BJ (cell line): ENCODE data around the gene TNRC6B. TPM values are rescaled to one million over a fixed set of nuclear protein-coding genes. Genes with fewer than 3 reads are reported as not detected.

ENCODE experiments used
- CTCF ChIA-PET: fragments of 350-600 bp; formaldehyde crosslinking; extraction: SDS; loops from one replicate; lab custom pipeline; 2021; ENCODE audit warnings: antibody characterized with exemption, inconsistent platforms; lab: Yijun Ruan, JAX
- POLR2A ChIA-PET: fragments of 300-600 bp; sonication (Branson Sonifier 250); formaldehyde crosslinking; extraction: SDS; loops from one replicate; lab custom pipeline; 2021; ENCODE audit warnings: antibody characterized with exemption; lab: Charles Lee
- DNase-seq: peaks from one replicate; pipeline ENCODE4 v3.0.0-alpha.2; 2011; ENCODE audit warnings: low read depth
- H3K27me3 ChIP-seq: 2 replicates; pipeline ENCODE4 v1.6.0; 2011; ENCODE audit warnings: low read length; ENCODE audit not compliant: control insufficient read depth, insufficient read depth
- H3K36me3 ChIP-seq: 2 replicates; pipeline ENCODE4 v1.5.1; 2011; ENCODE audit warnings: low read length; ENCODE audit not compliant: control insufficient read depth, insufficient read depth
- H3K4me3 ChIP-seq: 2 replicates; pipeline ENCODE4 v1.5.1; 2011; ENCODE audit warnings: low read depth, mild to moderate bottlenecking, control low read depth, low read length
- polyA plus RNA-seq: library from polyadenylated mRNA; depleted of rRNA; stranded (reverse); fragments of >200 nt; gene quantifications from 2 replicates; pipeline ENCODE4 v1.2.3, GENCODE V29; 2011
- TF ChIP-seq, protein P1 (sequence below): IDR thresholded peaks from 2 replicates; pipeline ENCODE4 v1.5.1; 2011; ENCODE audit warnings: low read depth, mild to moderate bottlenecking, control low read depth, inconsistent platforms, low read length, moderate library complexity; ENCODE audit not compliant: insufficient read depth

Gene TNRC6B
- polyA plus RNA-seq, 1 experiment, result 8.0 TPM

GRCh38 chr22:40367342-40367741 lies 189.6 kb downstream of the TNRC6B start:
- CTCF ChIA-PET, result no interaction called here
- TF ChIP-seq, protein P1, sequence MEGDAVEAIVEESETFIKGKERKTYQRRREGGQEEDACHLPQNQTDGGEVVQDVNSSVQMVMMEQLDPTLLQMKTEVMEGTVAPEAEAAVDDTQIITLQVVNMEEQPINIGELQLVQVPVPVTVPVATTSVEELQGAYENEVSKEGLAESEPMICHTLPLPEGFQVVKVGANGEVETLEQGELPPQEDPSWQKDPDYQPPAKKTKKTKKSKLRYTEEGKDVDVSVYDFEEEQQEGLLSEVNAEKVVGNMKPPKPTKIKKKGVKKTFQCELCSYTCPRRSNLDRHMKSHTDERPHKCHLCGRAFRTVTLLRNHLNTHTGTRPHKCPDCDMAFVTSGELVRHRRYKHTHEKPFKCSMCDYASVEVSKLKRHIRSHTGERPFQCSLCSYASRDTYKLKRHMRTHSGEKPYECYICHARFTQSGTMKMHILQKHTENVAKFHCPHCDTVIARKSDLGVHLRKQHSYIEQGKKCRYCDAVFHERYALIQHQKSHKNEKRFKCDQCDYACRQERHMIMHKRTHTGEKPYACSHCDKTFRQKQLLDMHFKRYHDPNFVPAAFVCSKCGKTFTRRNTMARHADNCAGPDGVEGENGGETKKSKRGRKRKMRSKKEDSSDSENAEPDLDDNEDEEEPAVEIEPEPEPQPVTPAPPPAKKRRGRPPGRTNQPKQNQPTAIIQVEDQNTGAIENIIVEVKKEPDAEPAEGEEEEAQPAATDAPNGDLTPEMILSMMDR, result no peak
- Histone ChIP-seq H3K36me3 (peaks cover 13% of the 10 kb centered on the region), H3K27me3 (no peaks in the 10 kb centered on the region), H3K4me3 (no peak overlapping the region)
- POLR2A ChIA-PET, result no interaction called here
- no peak for DNase-seq

DNA sequence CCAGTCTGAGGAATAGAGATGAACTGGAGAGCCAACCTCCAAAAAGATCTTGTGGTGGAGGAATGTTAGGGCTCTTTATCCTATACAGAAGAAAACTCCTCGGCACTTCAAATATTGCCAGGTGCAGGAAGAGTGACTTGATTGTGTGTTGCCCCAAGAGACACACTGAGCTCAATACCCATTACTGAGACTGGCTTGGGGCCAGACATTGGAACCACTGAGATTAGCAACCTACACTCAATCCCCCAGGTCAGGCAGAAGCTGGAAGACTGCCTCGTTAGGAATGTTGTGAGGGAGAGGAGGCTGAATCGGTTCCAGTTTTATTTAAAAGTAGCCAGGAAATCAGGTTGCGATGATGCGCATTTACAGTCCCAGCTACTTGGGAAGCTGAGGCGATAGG lies 190.3 kb downstream of the TNRC6B start:
- TF ChIP-seq, protein P1, result no peak
- DNase-seq, result no peak
- no peaks in the 10 kb centered on the region for H3K27me3 ChIP-seq
- H3K36me3 ChIP-seq, result peaks cover 13% of the 10 kb centered on the region
- H3K4me3 ChIP-seq, result no peak overlapping the region
- POLR2A ChIA-PET, result no interaction called here
- CTCF ChIA-PET, result no interaction called here

- DNase-seq, result no peak
- TF ChIP-seq, protein P1, result no peak
- POLR2A ChIA-PET, result no interaction called here
- Histone ChIP-seq H3K36me3 (peaks cover 13% of the 10 kb centered on the region), H3K4me3 (no peak overlapping the region), H3K27me3 (no peaks in the 10 kb centered on the region)
- CTCF ChIA-PET, result no interaction called here
Observed at GRCh38 chr22:40368836-40369235, 191.1 kb downstream of the TNRC6B start.

DNA sequence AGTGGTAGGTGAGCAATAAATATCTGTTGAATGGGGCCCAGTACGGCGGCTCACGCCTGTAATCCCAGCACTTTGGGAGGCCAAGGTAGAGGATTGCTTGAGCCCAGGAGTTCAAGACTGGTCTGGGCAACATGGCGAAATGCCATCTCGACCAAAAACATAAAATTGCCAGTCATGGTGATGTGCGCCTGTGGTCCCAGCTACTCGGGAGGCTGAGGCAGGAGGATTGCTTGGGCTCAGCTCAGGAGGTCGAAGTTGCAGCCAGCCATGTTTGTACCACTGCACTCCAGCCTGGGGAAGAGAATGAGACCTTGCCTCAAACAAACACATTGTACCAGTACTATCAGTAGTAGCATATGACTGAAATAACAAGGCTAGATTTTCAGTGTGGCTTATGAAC lies 196.8 kb downstream of the TNRC6B start:
- 0 out of 2 replicates have a peak, but pooled peaks cover 2% of the 10 kb centered on the region for H3K36me3 ChIP-seq
- TF ChIP-seq, protein P1, result no peak
- no peak overlapping the region for H3K4me3 ChIP-seq
- ChIA-PET CTCF (interaction anchor here (0.9 to 1.0 kb wide), 2 partner anchors 9 to 27 kb away, joined by 3 read pairs; no protein-coding TSS in a partner anchor), POLR2A (no interaction called here)
- no peaks in the 10 kb centered on the region for H3K27me3 ChIP-seq
- DNase-seq, result no peak

DNA sequence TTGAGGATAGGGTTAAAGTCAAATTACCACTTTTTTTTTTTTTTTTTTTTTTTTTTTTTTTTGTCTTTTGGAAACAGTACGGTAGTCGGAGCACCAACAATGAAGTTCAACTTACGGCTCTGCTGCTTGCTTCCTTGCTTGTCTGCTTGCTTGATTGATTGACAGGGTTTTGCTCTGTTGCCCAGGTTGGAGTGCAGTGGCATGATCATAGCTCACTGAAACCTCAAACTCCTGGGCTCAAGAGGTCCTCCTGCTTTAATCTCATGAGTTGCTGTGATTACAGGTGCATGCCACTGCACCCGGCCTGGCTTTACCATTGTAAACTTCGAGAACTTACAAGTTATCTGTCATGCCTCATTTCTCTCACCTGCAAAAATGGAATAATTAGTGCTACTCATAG lies 198.4 kb downstream of the TNRC6B start:
- ChIA-PET CTCF (interaction anchor here (2.2 kb wide), 1 partner anchor 10 kb away, joined by 4 read pairs; no protein-coding TSS in a partner anchor), POLR2A (no interaction called here)
- H3K4me3 ChIP-seq, result no peak overlapping the region
- no peaks in the 10 kb centered on the region for H3K27me3 ChIP-seq
- H3K36me3 ChIP-seq, result 0 out of 2 replicates have a peak, but pooled peaks cover 2% of the 10 kb centered on the region
- no peak for DNase-seq
- TF ChIP-seq, protein P1, result no peak
